K562 (cell line): ENCODE measurements around the gene CASKIN1. TPM values are rescaled to one million over a fixed set of nuclear protein-coding genes. Genes with fewer than 3 reads are reported as not detected.

ENCODE experiments used
- AFF4 ChIP-seq: sonication (generic); formaldehyde crosslinking; IDR thresholded peaks from 2 replicates; pipeline ENCODE4 v1.8.0; 2023; ENCODE audit warnings: mild to moderate bottlenecking, missing genetic modification reagents
- CBFA2T2 ChIP-seq: fragments of 450-650 bp; conservative IDR thresholded peaks from 2 replicates; pipeline ENCODE4 v1.6.1; 2017; ENCODE audit warnings: mild to moderate bottlenecking
- DIDO1 ChIP-seq: fragments of 450-650 bp; IDR thresholded peaks from 2 replicates; pipeline ENCODE4 v1.6.1; 2016; ENCODE audit warnings: low read depth, missing biosample characterization, missing genetic modification characterization
- ETS1 ChIP-seq: conservative IDR thresholded peaks from 2 replicates; pipeline ENCODE4 v1.6.1; 2011; ENCODE audit warnings: low read depth, mild to moderate bottlenecking, low read length; ENCODE audit not compliant: control insufficient read depth
- FOXK1 ChIP-seq: sonication (generic); formaldehyde crosslinking; IDR thresholded peaks from 2 replicates; pipeline ENCODE4 v1.8.0; 2022; ENCODE audit warnings: missing genetic modification reagents, mild to moderate bottlenecking, borderline replicate concordance
- HES1 ChIP-seq: fragments of 450-650 bp; IDR thresholded peaks from 2 replicates; pipeline ENCODE4 v1.6.1; 2016; ENCODE audit warnings: low read depth, mild to moderate bottlenecking, moderate library complexity
- HMGN3 ChIP-seq: IDR thresholded peaks from 2 replicates; pipeline ENCODE4 v1.6.1; 2011; ENCODE audit warnings: borderline replicate concordance, low read depth, mild to moderate bottlenecking, mixed read lengths, low read length; ENCODE audit not compliant: insufficient read length; ENCODE audit errors: extremely low read depth
- JUNB ChIP-seq: fragments of 450-650 bp; formaldehyde crosslinking; conservative IDR thresholded peaks from 2 replicates; pipeline ENCODE4 v1.4.0; 2020; ENCODE audit warnings: mild to moderate bottlenecking
- LARP7 ChIP-seq: fragments of 450-650 bp; IDR thresholded peaks from 2 replicates; pipeline ENCODE4 v1.6.1; 2016
- PRDM10 ChIP-seq: fragments of 450-650 bp; IDR thresholded peaks from 2 replicates; pipeline ENCODE4 v1.6.1; 2018; ENCODE audit not compliant: partially characterized antibody
- RAD51 ChIP-seq: fragments of 450-650 bp; IDR thresholded peaks from 2 replicates; pipeline ENCODE4 v1.7.1; 2016; ENCODE audit warnings: low read depth, mild to moderate bottlenecking, borderline replicate concordance
- TEAD1 ChIP-seq, 2 experiments: fragments of 450-650 bp in 1 of 2; sonication (generic) in 1 of 2; formaldehyde crosslinking; IDR thresholded peaks; 2 replicates each; pipeline versions ENCODE4 v1.4.0 to v1.8.0; 2020 to 2022; ENCODE audit warnings: mild to moderate bottlenecking in 2 of 2, missing genetic modification reagents in 1 of 2
- TFE3 ChIP-seq: fragments of 450-650 bp; formaldehyde crosslinking; IDR thresholded peaks from 2 replicates; pipeline ENCODE4 v1.4.0; 2020; ENCODE audit warnings: mild to moderate bottlenecking, mixed read lengths
- ZNF212 ChIP-seq: fragments of 450-650 bp; formaldehyde crosslinking; IDR thresholded peaks from 2 replicates; pipeline ENCODE4 v1.4.0; 2020; ENCODE audit warnings: mild to moderate bottlenecking
- polyA plus RNA-seq, 8 experiments: library from polyadenylated mRNA; depleted of rRNA in 4 of 8; stranded (reverse) in 5 of 8; unstranded in 3 of 8; fragments of >200 nt; fragmentation: Nextera tagmentation in 2 of 8; fragmentation: Illumina TruSeq in 1 of 8; extraction: Ambion mirVana in 2 of 8; extraction: Trizol in 1 of 8; gene quantifications; 2 replicates each; pipeline versions ENCODE4 v1.2.1 to v1.2.3, GENCODE V29; 2011 to 2014; ENCODE audit warnings: inconsistent platforms in 1 of 8, missing spikeins in 1 of 8
- total RNA-seq, 7 experiments: library from RNA; depleted of rRNA in 6 of 7; stranded (reverse); fragments of >200 nt in 6 of 7; fragmentation: Illumina TruSeq in 2 of 7; extraction: Trizol in 2 of 7; gene quantifications; 2 replicates each; pipeline versions ENCODE4 v1.2.1 to v1.2.3, GENCODE V29; 2011 to 2021; ENCODE audit warnings: low replicate concordance in 1 of 7

Gene CASKIN1
- total and polyA plus RNA-seq, 9 of the 15 experiments (the other 6 are each of a cell fraction or from before 2014, with no cell fraction given) = 0.15 to 4.5 (median 1.5) TPM; not detected in 2

- TF ChIP-seq AFF4 (CRISPR knock-in tag) (peak; percentile 85; the same call in 1 of the 2 replicates), RAD51 (0 out of 2 replicates have a peak, but pooled peaks have one; percentile 34), FOXK1 (0 out of 2 replicates have a peak, but pooled peaks have one; percentile 39), PRDM10 (peak; percentile 99), CBFA2T2 (no peak), HMGN3 (peak; percentile 78), LARP7 (no peak), ETS1 (peak; percentile 64), HES1 (peak; percentile 83), JUNB (CRISPR knock-in tag) (0 out of 2 replicates have a peak, but pooled peaks have one; percentile 20), TFE3 (CRISPR knock-in tag) (0 out of 2 replicates have a peak, but pooled peaks have one; percentile 3), ZNF212 (CRISPR knock-in tag) (no peak), TEAD1 (CRISPR knock-in tag; IDR thresholded peaks at IDR 0.05) (peak; percentile 14 to 65; a peak in 1 of 4 replicates), DIDO1 (tag) (no peak; the same call in 1 of the 2 replicates)
These were observed 8.9 kb upstream of the CASKIN1 start, which contains the start of gene MLST8 (continued) for GRCh38 chr16:2205104-2205966.
